ENCODE data around the gene CCDC71.

CCDC71 gene

DNA sequence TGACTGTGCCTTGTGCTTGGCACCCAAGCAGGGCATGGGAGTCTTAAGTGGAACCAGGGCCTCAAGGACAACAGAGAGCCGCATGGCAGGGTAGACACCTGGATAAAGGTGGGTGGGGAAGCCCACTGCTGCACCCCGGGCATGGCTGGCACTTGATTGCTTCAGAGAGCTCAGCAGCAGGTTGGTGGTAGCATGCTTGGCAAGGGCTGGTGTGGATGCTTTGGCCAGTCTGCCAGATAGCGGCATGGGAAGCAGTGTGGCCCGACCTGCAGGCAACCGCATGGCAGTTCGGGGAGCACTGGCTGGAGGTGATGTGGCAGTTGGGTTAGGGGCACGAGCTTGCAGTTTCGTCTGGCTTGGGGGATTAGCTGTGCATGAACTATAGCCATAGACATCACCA is 2.5 kb downstream of the CCDC71 start:
- no peaks in the 10 kb centered on the region for H3K9me3 Mint-ChIP-seq
- H3K27ac Mint-ChIP-seq (ENCODE audit: low read depth): no peak overlapping the region
- ATAC-seq (replicated peaks; ENCODE audit: extremely low read depth, poor library complexity, severe bottlenecking) (no peak), DNase-seq (ENCODE audit: low spot score in 2 of 2) (no peak)
- peaks cover 15% of the 10 kb centered on the region for H3K36me3 Mint-ChIP-seq (ENCODE audit: insufficient read depth)
- peak overlapping the region; percentile 18 for H3K4me3 Mint-ChIP-seq
- peaks cover 29% of the 10 kb centered on the region for H3K4me1 Mint-ChIP-seq
- H3K27me3 Mint-ChIP-seq: no peaks in the 10 kb centered on the region

DNA sequence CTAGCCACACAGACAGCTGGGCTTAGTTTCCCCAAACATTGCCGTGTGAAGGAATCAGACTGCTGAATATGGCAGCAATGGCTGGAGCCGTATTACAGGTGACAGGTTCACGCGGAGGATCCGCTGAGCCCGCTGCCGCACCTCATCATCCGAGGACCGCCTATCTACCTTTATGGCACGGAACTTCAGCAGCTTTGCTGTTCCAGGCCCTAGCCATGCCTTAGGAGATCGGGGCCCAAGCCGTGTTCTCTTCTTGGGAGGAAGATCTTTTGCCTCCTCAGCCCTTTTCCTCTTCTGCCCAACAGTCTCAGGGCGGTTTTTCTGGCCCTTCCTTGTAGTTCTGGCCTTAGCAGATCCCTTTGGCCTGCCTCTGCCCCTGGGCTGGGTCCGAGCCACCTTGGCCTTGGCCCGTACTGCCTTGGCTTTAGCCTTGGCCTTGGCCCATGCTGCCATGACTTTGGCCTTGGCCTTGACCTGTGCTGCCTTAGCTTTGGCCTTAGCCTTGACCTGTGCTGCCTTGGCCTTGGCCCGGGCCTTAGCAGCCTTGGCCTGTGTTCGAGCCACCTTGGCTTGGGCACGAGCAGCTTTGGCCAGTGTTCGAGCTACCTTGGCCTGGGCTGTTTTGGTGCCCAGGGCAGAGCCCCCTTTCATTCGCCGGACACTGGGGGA is 3.2 kb downstream of the CCDC71 start:
- no peaks in the 10 kb centered on the region for H3K27me3 Mint-ChIP-seq

DNA sequence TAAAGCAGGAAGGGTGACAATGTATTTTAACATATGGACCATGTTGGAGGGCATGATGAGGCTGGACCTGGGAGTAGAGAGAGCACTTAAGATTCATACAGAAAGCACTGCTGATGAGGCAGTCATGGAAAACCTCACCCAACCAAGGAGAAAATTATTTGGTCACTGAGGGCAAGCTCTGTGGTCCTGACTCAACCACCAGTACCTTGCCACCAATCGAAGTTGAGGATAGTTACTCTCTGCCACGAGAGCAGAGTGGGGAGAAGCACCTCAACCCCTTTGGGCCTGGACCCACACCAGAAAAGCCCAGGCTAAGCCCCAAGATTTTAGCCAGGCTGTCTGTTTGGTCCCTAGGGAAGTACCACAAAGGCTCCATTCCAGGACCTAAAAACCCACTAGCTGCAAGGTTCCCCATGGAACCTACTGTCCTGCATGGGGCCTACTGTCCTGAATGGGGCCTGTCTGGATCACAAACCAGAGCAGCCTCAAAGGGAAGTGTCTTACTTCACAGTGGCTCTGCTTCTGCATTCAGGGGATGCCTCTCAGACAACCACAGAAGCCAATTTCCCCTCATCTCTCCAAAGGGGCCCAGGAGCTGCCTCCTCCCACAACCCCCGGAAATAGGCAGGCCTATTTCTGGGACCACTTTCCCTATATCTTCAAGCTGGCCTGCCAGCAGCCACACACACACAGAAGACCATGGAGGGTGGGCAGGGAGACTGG is 4.2 kb downstream of the CCDC71 start:
- H3K4me1 Mint-ChIP-seq: peaks cover 29% of the 10 kb centered on the region
- no peak overlapping the region for H3K27ac Mint-ChIP-seq (ENCODE audit: low read depth)
- no peak for DNase-seq (ENCODE audit: low spot score in 2 of 2)
- H3K4me3 Mint-ChIP-seq: no peak overlapping the region
- no peaks in the 10 kb centered on the region for H3K27me3 Mint-ChIP-seq
- H3K9me3 Mint-ChIP-seq: no peaks in the 10 kb centered on the region
- no peak for ATAC-seq (replicated peaks; ENCODE audit: extremely low read depth, poor library complexity, severe bottlenecking)
- peaks cover 15% of the 10 kb centered on the region for H3K36me3 Mint-ChIP-seq (ENCODE audit: insufficient read depth)

More for the DNA sequence above, 3.2 kb downstream of the CCDC71 start:
- Mint-ChIP-seq H3K9me3 (no peaks in the 10 kb centered on the region), H3K36me3 (ENCODE audit: insufficient read depth) (peaks cover 15% of the 10 kb centered on the region), H3K27ac (ENCODE audit: low read depth) (no peak overlapping the region), H3K4me1 (peaks cover 29% of the 10 kb centered on the region), H3K4me3 (no peak overlapping the region)
- DNase-seq (ENCODE audit: low spot score in 2 of 2): no peak
- ATAC-seq (replicated peaks; ENCODE audit: extremely low read depth, poor library complexity, severe bottlenecking): no peak

DNA sequence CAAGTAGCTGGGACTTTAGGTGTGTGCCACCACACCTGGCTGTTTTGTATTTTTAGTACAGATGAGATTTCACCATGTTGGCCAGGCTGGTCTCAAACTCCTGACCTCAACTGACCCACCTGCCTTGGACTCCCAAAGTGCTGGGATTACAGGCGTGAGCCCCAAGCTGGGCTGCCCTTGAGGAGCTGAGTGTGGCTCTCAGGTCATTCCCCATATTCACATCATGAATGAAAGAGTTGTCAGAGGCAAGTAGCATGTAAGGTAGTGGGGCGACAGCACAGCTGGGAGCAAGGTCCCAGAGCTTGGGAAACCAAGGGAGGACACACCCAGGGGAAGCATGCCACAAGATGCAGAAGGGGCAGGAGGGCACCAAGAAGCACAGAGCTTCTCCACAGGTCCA is 4.9 kb downstream of the CCDC71 start:
- Mint-ChIP-seq H3K4me3 (no peak overlapping the region), H3K9me3 (no peaks in the 10 kb centered on the region), H3K36me3 (ENCODE audit: insufficient read depth) (peaks cover 13% of the 10 kb centered on the region), H3K4me1 (peaks cover 23% of the 10 kb centered on the region), H3K27ac (ENCODE audit: low read depth) (no peak overlapping the region), H3K27me3 (no peaks in the 10 kb centered on the region)
- DNase-seq (ENCODE audit: low spot score in 2 of 2) (no peak), ATAC-seq (replicated peaks; ENCODE audit: extremely low read depth, poor library complexity, severe bottlenecking) (no peak)

DNA sequence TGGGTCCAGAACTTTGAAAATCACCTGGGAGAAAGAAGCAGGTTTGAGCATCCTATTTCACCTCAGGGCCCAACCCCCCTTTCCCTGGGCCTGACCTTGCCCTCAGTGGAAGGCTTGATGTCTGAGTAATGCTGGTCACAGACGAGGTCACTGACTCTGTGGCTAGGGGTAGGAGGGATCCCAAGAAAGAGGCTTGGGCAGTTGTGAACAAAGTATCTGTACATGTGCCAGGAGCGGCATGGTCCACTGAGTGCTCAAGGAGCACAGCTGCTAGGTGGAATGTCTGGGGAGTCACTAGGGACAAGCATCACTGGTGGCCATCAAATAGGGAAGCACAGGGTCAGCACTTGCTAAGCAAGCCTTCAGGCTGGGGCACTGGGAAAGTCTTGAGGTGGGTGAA is 7.3 kb downstream of the CCDC71 start:
- Mint-ChIP-seq H3K9me3 (no peaks in the 10 kb centered on the region), H3K4me3 (no peak overlapping the region), H3K4me1 (peaks cover 3% of the 10 kb centered on the region), H3K36me3 (ENCODE audit: insufficient read depth) (peaks cover 2% of the 10 kb centered on the region), H3K27me3 (no peaks in the 10 kb centered on the region), H3K27ac (ENCODE audit: low read depth) (no peak overlapping the region)
- ATAC-seq (replicated peaks; ENCODE audit: extremely low read depth, poor library complexity, severe bottlenecking) (no peak), DNase-seq (ENCODE audit: low spot score in 2 of 2) (no peak)

DNA sequence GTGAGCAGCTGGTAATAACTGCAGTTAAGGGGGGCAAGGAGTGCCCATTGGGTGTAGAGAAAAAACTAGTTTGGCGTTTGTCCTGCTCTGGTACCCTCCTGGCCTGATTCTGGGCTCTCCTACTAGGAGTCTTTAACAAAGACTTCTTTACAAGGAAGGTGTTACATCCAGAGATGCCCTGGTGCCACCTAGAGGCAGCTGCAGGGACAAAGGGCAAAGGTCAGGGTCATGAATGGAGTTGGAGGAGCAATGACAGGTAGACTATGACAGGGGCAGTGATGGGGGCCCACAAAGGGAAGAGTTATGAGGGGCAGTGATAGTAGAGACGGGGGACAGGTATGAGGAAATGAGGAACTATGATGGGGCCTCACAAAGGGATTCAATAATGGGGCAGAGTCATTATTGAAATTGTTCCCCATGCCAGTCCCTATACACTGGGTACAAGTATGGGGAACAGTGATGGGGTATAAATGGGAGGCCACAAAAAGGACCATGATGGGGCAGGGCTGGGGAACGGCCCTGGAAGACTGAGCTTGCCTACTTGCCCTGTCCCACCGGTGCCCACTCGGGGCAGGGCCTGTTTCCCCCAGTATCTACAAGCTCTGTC is 7.9 kb downstream of the CCDC71 start:
- H3K9me3 Mint-ChIP-seq: no peaks in the 10 kb centered on the region
- no peaks in the 10 kb centered on the region for H3K4me1 Mint-ChIP-seq
- no peaks in the 10 kb centered on the region for H3K27me3 Mint-ChIP-seq
- peak overlapping the region; percentile 62 for H3K27ac Mint-ChIP-seq (ENCODE audit: low read depth)
- H3K36me3 Mint-ChIP-seq (ENCODE audit: insufficient read depth): peaks cover 2% of the 10 kb centered on the region
- ATAC-seq (replicated peaks; ENCODE audit: extremely low read depth, poor library complexity, severe bottlenecking): peak; percentile 75
- DNase-seq (ENCODE audit: low spot score in 2 of 2): peak; percentile 33 to 49
- no peak overlapping the region for H3K4me3 Mint-ChIP-seq

DNA sequence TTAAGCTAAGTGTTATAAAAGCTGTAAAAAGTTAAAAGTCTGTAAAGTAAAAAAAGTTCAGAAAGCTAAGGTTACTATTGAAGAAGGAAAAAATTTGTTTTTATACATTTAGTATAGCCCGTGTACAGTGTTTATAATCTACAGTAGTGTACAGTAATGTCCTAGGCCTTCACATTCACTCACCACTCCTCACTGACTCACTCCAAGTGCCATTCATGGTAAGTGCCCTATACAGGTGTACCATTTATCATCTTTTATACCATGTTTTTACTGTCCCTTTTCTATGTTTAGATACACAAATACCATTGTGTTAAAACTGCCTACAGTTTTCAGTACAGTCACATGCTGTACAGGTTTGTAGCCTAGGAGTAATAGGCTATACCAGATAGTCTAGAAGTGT is 8.8 kb downstream of the CCDC71 start:
- no peak for DNase-seq (ENCODE audit: low spot score in 2 of 2)
- no peaks in the 10 kb centered on the region for H3K9me3 Mint-ChIP-seq
- H3K27ac Mint-ChIP-seq (ENCODE audit: low read depth): no peak overlapping the region
- H3K36me3 Mint-ChIP-seq (ENCODE audit: insufficient read depth): peaks cover 1% of the 10 kb centered on the region
- H3K4me1 Mint-ChIP-seq: no peaks in the 10 kb centered on the region
- H3K4me3 Mint-ChIP-seq: no peak overlapping the region
- H3K27me3 Mint-ChIP-seq: no peaks in the 10 kb centered on the region
- no peak for ATAC-seq (replicated peaks; ENCODE audit: extremely low read depth, poor library complexity, severe bottlenecking)

DNA sequence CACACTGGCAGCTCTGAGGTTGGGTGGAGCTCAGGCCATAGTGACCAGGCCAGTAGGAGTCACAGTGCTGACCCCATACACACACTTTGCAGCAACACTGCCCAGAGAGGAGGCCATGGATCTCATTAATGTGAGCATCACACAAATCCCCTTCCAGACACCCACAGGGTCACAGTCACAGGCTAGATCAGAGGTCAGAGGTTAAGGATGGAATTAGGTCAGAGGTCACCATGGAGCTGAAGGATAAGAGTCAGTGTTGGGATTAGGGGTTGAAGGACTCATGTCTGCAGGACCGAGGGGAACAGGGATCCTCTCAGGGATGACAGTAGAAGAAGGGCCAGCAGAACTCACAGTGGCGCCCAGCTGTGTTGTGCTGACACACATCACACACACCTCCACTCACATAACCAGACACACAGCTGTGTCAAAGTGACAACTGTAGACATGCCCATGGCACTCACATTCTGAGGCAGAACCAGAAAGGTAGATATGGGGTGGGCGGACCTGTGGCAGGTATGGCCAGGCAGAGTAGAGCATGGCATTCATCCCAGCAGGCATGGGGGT is 12.7 kb downstream of the CCDC71 start:
- ATAC-seq (replicated peaks; ENCODE audit: extremely low read depth, poor library complexity, severe bottlenecking) (no peak), DNase-seq (ENCODE audit: low spot score in 2 of 2) (no peak)
- H3K27me3 Mint-ChIP-seq: no peaks in the 10 kb centered on the region
- no peaks in the 10 kb centered on the region for H3K9me3 Mint-ChIP-seq
- H3K4me1 Mint-ChIP-seq: no peaks in the 10 kb centered on the region
- H3K27ac Mint-ChIP-seq (ENCODE audit: low read depth): no peak overlapping the region
- no peaks in the 10 kb centered on the region for H3K36me3 Mint-ChIP-seq (ENCODE audit: insufficient read depth)
- H3K4me3 Mint-ChIP-seq: no peak overlapping the region

DNA sequence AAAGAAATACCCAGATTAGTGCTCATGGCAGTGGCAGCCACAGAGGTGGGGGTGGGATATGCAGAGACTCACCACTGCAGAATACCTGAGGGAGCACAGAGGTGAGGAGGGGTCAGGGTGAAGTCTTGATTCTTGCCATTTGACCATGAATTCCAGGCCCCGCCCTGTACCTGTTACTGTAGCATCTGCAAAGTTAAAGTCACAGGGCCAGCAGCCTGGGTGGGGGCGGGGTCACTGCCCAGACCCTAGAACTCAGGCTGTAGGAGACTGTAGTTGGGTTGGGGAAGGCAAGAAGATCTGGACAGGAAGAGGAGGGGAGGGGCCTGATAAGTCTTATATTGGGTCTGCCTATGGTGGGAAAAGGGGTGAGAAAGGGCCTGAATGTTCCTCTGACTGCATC is 14.5 kb downstream of the CCDC71 start:
- H3K27ac Mint-ChIP-seq (ENCODE audit: low read depth): peak overlapping the region; percentile 49
- DNase-seq (ENCODE audit: low spot score in 2 of 2): no peak

DNA sequence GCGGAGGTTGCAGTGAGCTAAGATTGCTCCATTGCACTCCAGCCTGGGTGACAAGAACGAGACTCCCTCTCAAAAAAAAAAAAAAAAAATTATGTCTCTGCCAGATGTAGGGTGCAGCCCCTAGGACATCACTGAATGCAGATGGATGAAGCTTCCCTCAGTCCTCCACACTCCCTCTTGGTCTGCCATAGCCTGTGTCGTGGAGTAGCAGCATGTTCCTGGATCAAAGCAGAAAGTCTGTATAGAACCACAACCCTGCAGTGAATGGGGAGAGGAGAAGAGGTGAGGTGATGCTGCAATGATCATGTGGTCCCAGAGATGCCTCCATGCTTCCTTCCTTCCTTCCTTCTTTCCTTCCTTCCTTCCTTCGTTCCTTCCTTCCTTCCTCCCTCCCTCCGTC is 18.0 kb downstream of the CCDC71 start:
- Mint-ChIP-seq H3K4me1 (no peaks in the 10 kb centered on the region), H3K27me3 (no peaks in the 10 kb centered on the region), H3K9me3 (no peaks in the 10 kb centered on the region), H3K4me3 (no peak overlapping the region), H3K27ac (ENCODE audit: low read depth) (no peak overlapping the region), H3K36me3 (ENCODE audit: insufficient read depth) (peaks cover 2% of the 10 kb centered on the region)
- DNase-seq (ENCODE audit: low spot score in 2 of 2) (no peak), ATAC-seq (replicated peaks; ENCODE audit: extremely low read depth, poor library complexity, severe bottlenecking) (no peak)

More for the DNA sequence above, 14.5 kb downstream of the CCDC71 start:
- ATAC-seq (replicated peaks; ENCODE audit: extremely low read depth, poor library complexity, severe bottlenecking): no peak
- H3K4me3 Mint-ChIP-seq: no peak overlapping the region
- H3K9me3 Mint-ChIP-seq: no peaks in the 10 kb centered on the region
- no peaks in the 10 kb centered on the region for H3K4me1 Mint-ChIP-seq
- peaks cover 1% of the 10 kb centered on the region for H3K36me3 Mint-ChIP-seq (ENCODE audit: insufficient read depth)
- no peaks in the 10 kb centered on the region for H3K27me3 Mint-ChIP-seq

DNA sequence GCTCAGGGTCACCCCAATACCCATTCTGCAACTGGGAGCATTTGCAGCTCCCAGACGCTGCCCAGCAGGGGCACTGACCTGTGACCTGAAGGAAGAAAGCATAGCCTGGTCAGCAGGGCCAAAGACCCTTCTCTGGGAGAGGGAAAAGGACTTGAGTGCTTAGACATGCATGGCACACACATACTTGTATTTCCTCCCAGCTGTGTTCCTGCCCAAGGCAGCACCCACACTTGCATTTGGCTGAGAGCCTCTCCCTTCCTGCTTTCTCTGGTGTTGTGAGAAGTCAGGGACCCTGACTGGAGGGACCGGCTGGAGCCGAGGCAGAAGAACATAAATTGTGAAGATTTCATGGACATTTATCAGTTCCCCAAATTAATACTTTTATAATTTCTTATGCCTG is 26.1 kb downstream of the CCDC71 start:
- H3K9me3 Mint-ChIP-seq: peaks cover 6% of the 10 kb centered on the region
- ATAC-seq (replicated peaks; ENCODE audit: extremely low read depth, poor library complexity, severe bottlenecking) (no peak), DNase-seq (ENCODE audit: low spot score in 2 of 2) (no peak)
- H3K36me3 Mint-ChIP-seq (ENCODE audit: insufficient read depth): no peaks in the 10 kb centered on the region
- no peaks in the 10 kb centered on the region for H3K4me1 Mint-ChIP-seq
- peaks cover 34% of the 10 kb centered on the region for H3K27me3 Mint-ChIP-seq
- no peak overlapping the region for H3K4me3 Mint-ChIP-seq
- H3K27ac Mint-ChIP-seq (ENCODE audit: low read depth): no peak overlapping the region

DNA sequence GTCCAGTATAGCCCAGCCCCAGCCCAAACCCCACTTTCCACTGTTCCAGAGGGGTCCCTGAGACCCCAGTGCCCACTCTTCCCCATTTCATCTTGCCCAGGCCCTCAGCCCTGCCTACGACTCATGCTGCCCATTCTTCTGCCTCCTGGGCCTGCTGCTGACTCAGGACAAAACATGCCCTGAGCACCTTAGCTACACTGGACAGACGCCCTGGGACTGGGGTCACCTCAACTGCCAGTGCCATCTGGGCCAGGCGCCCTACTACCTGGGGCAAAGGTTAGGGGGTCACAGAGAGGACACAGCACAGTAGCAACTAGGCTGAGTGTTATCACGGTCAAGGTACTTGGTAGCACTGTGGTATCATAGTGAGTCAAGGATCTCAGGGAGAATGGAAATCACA is 30.6 kb downstream of the CCDC71 start:
- no peak for ATAC-seq (replicated peaks; ENCODE audit: extremely low read depth, poor library complexity, severe bottlenecking)
- Mint-ChIP-seq H3K27me3 (peaks cover 23% of the 10 kb centered on the region), H3K9me3 (no peaks in the 10 kb centered on the region), H3K36me3 (ENCODE audit: insufficient read depth) (no peaks in the 10 kb centered on the region), H3K4me1 (no peaks in the 10 kb centered on the region), H3K27ac (ENCODE audit: low read depth) (no peak overlapping the region), H3K4me3 (no peak overlapping the region)
- DNase-seq (ENCODE audit: low spot score in 2 of 2): no peak
